A549 (cell line): Measurements from ENCODE around the gene PATJ. TPM values are rescaled to one million over a fixed set of nuclear protein-coding genes. Genes with fewer than 3 reads are reported as not detected.

ENCODE experiments used
- ATAC-seq, 2 experiments: fragments of 200-7000 bp in 1 of 2; fragments of >200 bp in 1 of 2; cut with Nextera tagmentation in 1 of 2; cut with Tn5 transposase in 1 of 2; 3 replicates each; pipeline versions ENCODE4 v1.8.0 to v1.9.1; 2018 to 2020; ENCODE audit warnings: mild to moderate bottlenecking in 1 of 2, moderate library complexity in 1 of 2
- CTCF ChIA-PET: fragments of 300-600 bp; sonication (Branson Sonifier 250); formaldehyde crosslinking; extraction: SDS; loops from one replicate; lab custom pipeline; 2021; ENCODE audit warnings: antibody characterized with exemption, inconsistent platforms; lab: Yijun Ruan, JAX
- POLR2A ChIA-PET: fragments of 350-600 bp; formaldehyde crosslinking; extraction: SDS; loops from one replicate; lab custom pipeline; 2021; ENCODE audit warnings: antibody characterized with exemption, inconsistent platforms; lab: Yijun Ruan, JAX
- DNase-seq, 2 experiments: peaks; one replicate each; pipeline versions ENCODE4 v3.0.0 to v3.0.0-alpha.2; 2011 to 2016; ENCODE audit warnings: low read depth in 1 of 2, low spot score in 1 of 2
- FAIRE-seq: peaks from 2 replicates; lab custom pipeline; 2011; peaks lifted over from hg19 to GRCh38; lab: Jason Lieb, UNC
- H3K27ac ChIP-seq, 2 experiments: fragments of >200 bp; sonication (Bioruptor Twin); formaldehyde crosslinking; 3 replicates each; pipeline ENCODE4 v1.5.1; 2016 to 2017
- H3K4me1 ChIP-seq: fragments of >200 bp; sonication (Bioruptor Twin); formaldehyde crosslinking; 3 replicates; pipeline ENCODE4 v1.6.1; 2016
- H3K4me2 ChIP-seq: fragments of >200 bp; sonication (Bioruptor Twin); formaldehyde crosslinking; 3 replicates; pipeline ENCODE4 v1.6.1; 2016
- H3K4me3 ChIP-seq: fragments of >200 bp; sonication (Bioruptor Twin); formaldehyde crosslinking; 3 replicates; pipeline ENCODE4 v1.5.1; 2016
- H3K9me3 ChIP-seq: fragments of >200 bp; sonication (Bioruptor Twin); formaldehyde crosslinking; 3 replicates; pipeline ENCODE4 v1.6.1; 2016
- BHLHE40 ChIP-seq: IDR thresholded peaks from 2 replicates; pipeline ENCODE4 v1.6.1; 2012; ENCODE audit warnings: low read depth, low read length, inconsistent platforms
- CHD4 ChIP-seq: fragments of 200-600 bp; sonication (generic); IDR thresholded peaks from 2 replicates; pipeline ENCODE4 v1.6.1; 2016; ENCODE audit warnings: antibody characterized with exemption, mild to moderate bottlenecking, borderline replicate concordance
- CTCF ChIP-seq: fragments of >200 bp; sonication (Bioruptor Twin); formaldehyde crosslinking; IDR thresholded peaks from 3 replicates; pipeline ENCODE4 v1.5.1; 2016
- E2F6 ChIP-seq: IDR thresholded peaks from 2 replicates; pipeline ENCODE4 v1.6.1; 2012; ENCODE audit warnings: low read depth, borderline replicate concordance
- EHF ChIP-seq: fragments of 250-450 bp; sonication (Bioruptor Pico); IDR thresholded peaks from 2 replicates; pipeline ENCODE4 v1.5.0; 2020; ENCODE audit warnings: mild to moderate bottlenecking
- EHMT2 ChIP-seq: fragments of 200-600 bp; sonication (generic); IDR thresholded peaks from 2 replicates; pipeline ENCODE4 v1.6.1; 2016; ENCODE audit warnings: antibody characterized with exemption, low read depth, mild to moderate bottlenecking, moderate library complexity
- FOSL2 ChIP-seq, 2 experiments: fragments of 450-650 bp in 1 of 2; fragments of >200 bp in 1 of 2; sonication (Bioruptor Twin) in 1 of 2; formaldehyde crosslinking; IDR thresholded peaks; 2 replicates each; pipeline versions ENCODE4 v1.5.0 to v1.6.1; 2016 to 2020; ENCODE audit warnings: mild to moderate bottlenecking in 1 of 2, moderate library complexity in 1 of 2
- FOXS1 ChIP-seq: fragments of 250-450 bp; sonication (Bioruptor Pico); IDR thresholded peaks from 2 replicates; pipeline ENCODE4 v1.5.0; 2020; ENCODE audit warnings: mild to moderate bottlenecking, moderate library complexity
- HES2 ChIP-seq: fragments of >200 bp; sonication (Bioruptor Twin); formaldehyde crosslinking; IDR thresholded peaks from 2 replicates; pipeline ENCODE4 v1.6.1; 2016
- HEYL ChIP-seq: fragments of 250-450 bp; sonication (Bioruptor Pico); IDR thresholded peaks from 2 replicates; pipeline ENCODE4 v1.8.0; 2021; ENCODE audit warnings: mild to moderate bottlenecking, moderate library complexity
- HOXA7 ChIP-seq: fragments of 250-450 bp; sonication (Bioruptor Pico); IDR thresholded peaks from 2 replicates; pipeline ENCODE4 v1.5.0; 2020; ENCODE audit warnings: mild to moderate bottlenecking, moderate library complexity
- HOXB13 ChIP-seq: fragments of 250-450 bp; sonication (Bioruptor Pico); IDR thresholded peaks from 2 replicates; pipeline ENCODE4 v1.5.0; 2020; ENCODE audit warnings: low read depth, mild to moderate bottlenecking, moderate library complexity
- HOXB5 ChIP-seq: fragments of 250-450 bp; sonication (Bioruptor Pico); IDR thresholded peaks from 2 replicates; pipeline ENCODE4 v1.5.0; 2020; ENCODE audit warnings: mild to moderate bottlenecking, moderate library complexity
- MAX ChIP-seq: IDR thresholded peaks from 2 replicates; pipeline ENCODE4 v1.6.1; 2012
- MAZ ChIP-seq: fragments of 150-350 bp; IDR thresholded peaks from 2 replicates; pipeline ENCODE4 v1.6.1; 2014; ENCODE audit warnings: antibody characterized with exemption, low read depth, low read length, borderline replicate concordance
- MYC ChIP-seq: IDR thresholded peaks from 2 replicates; pipeline ENCODE4 v1.6.1; 2012; ENCODE audit warnings: mild to moderate bottlenecking, inconsistent platforms, low read length, improper control_type of control experiment, borderline replicate concordance
- NPAS2 ChIP-seq: fragments of 250-450 bp; sonication (Bioruptor Pico); IDR thresholded peaks from 2 replicates; pipeline ENCODE4 v1.8.0; 2022; ENCODE audit warnings: mild to moderate bottlenecking, moderate library complexity, borderline replicate concordance
- NR3C1 ChIP-seq: fragments of >200 bp; sonication (Bioruptor Twin); formaldehyde crosslinking; IDR thresholded peaks from 3 replicates; pipeline ENCODE4 v1.6.1; 2017
- PHF8 ChIP-seq: fragments of 200-600 bp; sonication (generic); IDR thresholded peaks from 2 replicates; pipeline ENCODE4 v1.6.1; 2016; ENCODE audit warnings: low read depth, mild to moderate bottlenecking, antibody characterized with exemption, moderate library complexity, borderline replicate concordance
- POLR2A ChIP-seq: IDR thresholded peaks from 2 replicates; pipeline ENCODE4 v1.6.1; 2012; ENCODE audit warnings: mild to moderate bottlenecking, low read length
- POLR2AphosphoS2 ChIP-seq: conservative IDR thresholded peaks from 2 replicates; pipeline ENCODE4 v1.6.1; 2012; ENCODE audit warnings: low read length, improper control_type of control experiment, inconsistent platforms
- RARB ChIP-seq: fragments of 250-450 bp; sonication (Bioruptor Pico); IDR thresholded peaks from 2 replicates; pipeline ENCODE4 v1.8.0; 2021; ENCODE audit warnings: mild to moderate bottlenecking, moderate library complexity
- RCOR1 ChIP-seq: fragments of 150-350 bp; IDR thresholded peaks from 2 replicates; pipeline ENCODE4 v1.6.1; 2014; ENCODE audit warnings: antibody characterized with exemption, low read length, low read depth
- REST ChIP-seq: fragments of 200-600 bp; sonication (generic); IDR thresholded peaks from 2 replicates; pipeline ENCODE4 v1.6.1; 2016; ENCODE audit warnings: antibody characterized with exemption, mild to moderate bottlenecking, moderate library complexity
- RNF2 ChIP-seq: fragments of 200-600 bp; sonication (generic); IDR thresholded peaks from 2 replicates; pipeline ENCODE4 v1.6.1; 2016; ENCODE audit warnings: low read depth, mild to moderate bottlenecking, antibody characterized with exemption, moderate library complexity, borderline replicate concordance
- SMC3 ChIP-seq: fragments of >200 bp; sonication (Bioruptor Twin); formaldehyde crosslinking; IDR thresholded peaks from 3 replicates; pipeline ENCODE4 v1.6.1; 2018; ENCODE audit warnings: inconsistent platforms
- SREBF2 ChIP-seq: fragments of 450-650 bp; IDR thresholded peaks from 2 replicates; pipeline ENCODE4 v1.6.1; 2014; ENCODE audit warnings: mild to moderate bottlenecking, moderate library complexity
- TFCP2L1 ChIP-seq: fragments of 250-450 bp; sonication (Bioruptor Pico); IDR thresholded peaks from 2 replicates; pipeline ENCODE4 v1.5.0; 2021; ENCODE audit warnings: mild to moderate bottlenecking
- ZFP36 ChIP-seq: fragments of 450-650 bp; IDR thresholded peaks from 2 replicates; pipeline ENCODE4 v1.6.1; 2014; ENCODE audit warnings: borderline replicate concordance; ENCODE audit not compliant: partially characterized antibody
- ZSCAN20 ChIP-seq: fragments of 250-450 bp; sonication (Bioruptor Pico); IDR thresholded peaks from 2 replicates; pipeline ENCODE4 v1.8.0; 2022; ENCODE audit warnings: mild to moderate bottlenecking, moderate library complexity
- WGBS: methylation state at CpG from one replicate; pipeline ENCODE4 v1.1.6; 2017; ENCODE audit errors: missing lambda C conversion rate; 5-methylcytosine and 5-hydroxymethylcytosine counted together
- polyA plus RNA-seq, 4 experiments: library from polyadenylated mRNA; depleted of rRNA in 3 of 4; stranded (reverse); fragments of >200 nt; fragmentation: RNase III in 1 of 4; extraction: RNeasy Plus Mini Kit Qiagen cat#74134 plus additional on column Dnase treatment in 1 of 4; gene quantifications; 2 replicates in 3 of 4; 3 replicates in 1 of 4; pipeline ENCODE4 v1.2.3, GENCODE V29; 2011 to 2017

The PATJ gene
- polyA plus RNA-seq, 2 of the 4 experiments (the other 2 are of a cell fraction), result 6.0 to 14.7 TPM

GRCh38 chr1:62054188-62054587 is 311.9 kb downstream of the PATJ start:
- no peak overlapping the region for H3K4me2 ChIP-seq
- no peak overlapping the region for H3K4me3 ChIP-seq
- H3K27ac ChIP-seq, result no peak overlapping the region
- H3K4me1 ChIP-seq, result no peaks in the 10 kb centered on the region
- no peak for DNase-seq
- CTCF ChIA-PET, result no interaction called here
- WGBS, result 76% methylated on average over 1 of the region's 1 CpG
- TF ChIP-seq PHF8 (no peak), E2F6 (no peak), CHD4 (no peak), HEYL (CRISPR knock-in tag) (no peak)
- TF ChIP-seq, all 56 proteins: peak for 0
- no peak for FAIRE-seq
- no peaks in the 10 kb centered on the region for H3K9me3 ChIP-seq
- POLR2A ChIA-PET, result no interaction called here
- no peak for ATAC-seq

GRCh38 chr1:62057230-62057629 is 314.9 kb downstream of the PATJ start:
- POLR2A ChIA-PET, result no interaction called here
- no peak for FAIRE-seq
- H3K4me3 ChIP-seq, result no peak overlapping the region

GRCh38 chr1:62057641-62058290 is 315.5 kb downstream of the PATJ start:
- ATAC-seq (no peak), DNase-seq (no peak), FAIRE-seq (no peak)
- CTCF ChIA-PET, result no interaction called here
- no peak for TF ChIP-seq MAZ
- TF ChIP-seq HOXB5 (CRISPR knock-in tag), result no peak
- no peak for TF ChIP-seq CTCF
- no peak for TF ChIP-seq RCOR1
- TF ChIP-seq REST, result no peak
- TF ChIP-seq TFCP2L1, result no peak
- no peak for TF ChIP-seq ZFP36
- TF ChIP-seq NPAS2 (CRISPR knock-in tag), result no peak
- no peak for TF ChIP-seq HOXB13 (CRISPR knock-in tag)
- no peak for TF ChIP-seq MYC
- no peak for TF ChIP-seq E2F6
- no peak for TF ChIP-seq SREBF2
- no peak for TF ChIP-seq FOSL2 (IDR thresholded peaks at IDR 0.05)
- TF ChIP-seq FOSL2 (CRISPR knock-in tag; IDR thresholded peaks at IDR 0.05), result no peak
- no peak for TF ChIP-seq SMC3
- 94% methylated on average over 2 of the region's 2 CpGs for WGBS
- POLR2A ChIA-PET, result no interaction called here
- Histone ChIP-seq H3K4me3 (no peak overlapping the region), H3K4me2 (no peak overlapping the region), H3K9me3 (no peaks in the 10 kb centered on the region), H3K27ac (no peak overlapping the region), H3K4me1 (no peaks in the 10 kb centered on the region)

More at GRCh38 chr1:62057230-62057629, 314.9 kb downstream of the PATJ start:
- no peak overlapping the region for H3K27ac ChIP-seq
- WGBS, result 92% methylated on average over 4 of the region's 4 CpGs
- ATAC-seq, result no peak
- H3K9me3 ChIP-seq, result no peaks in the 10 kb centered on the region
- no peaks in the 10 kb centered on the region for H3K4me1 ChIP-seq
- CTCF ChIA-PET, result no interaction called here
- no peak overlapping the region for H3K4me2 ChIP-seq
- no peak for DNase-seq
- TF ChIP-seq BHLHE40 (no peak), POLR2AphosphoS2 (no peak), FOXS1 (CRISPR knock-in tag) (no peak), ZSCAN20 (CRISPR knock-in tag) (no peak), POLR2A (no peak), E2F6 (no peak), EHF (no peak), MAX (no peak), HOXA7 (no peak), RARB (CRISPR knock-in tag) (no peak), EHMT2 (no peak), NR3C1 (no peak), RNF2 (no peak), HES2 (no peak)
